Neural crest cell (in vitro differentiated cells): Measurements from ENCODE around the gene ERRFI1. TPM values are rescaled to one million over a fixed set of nuclear protein-coding genes. Genes with fewer than 3 reads are reported as not detected.

ENCODE experiments used
- DNase-seq: peaks from one replicate; pipeline ENCODE4 v3.0.0; 2021; ENCODE audit warnings: low read depth, mixed read lengths, low spot score
- H3K27ac Mint-ChIP-seq: one replicate; pipeline ENCODE4 v1.8.0; 2021; ENCODE audit warnings: mild to moderate bottlenecking, mixed read lengths; ENCODE audit not compliant: unreplicated experiment
- H3K27me3 Mint-ChIP-seq: 2 replicates; pipeline ENCODE4 v1.8.0; 2021; ENCODE audit warnings: low read depth, mild to moderate bottlenecking, mixed read lengths
- H3K36me3 Mint-ChIP-seq: 2 replicates; pipeline ENCODE4 v1.8.0; 2021; ENCODE audit warnings: low read depth, mild to moderate bottlenecking, mixed read lengths
- H3K4me1 Mint-ChIP-seq: 2 replicates; pipeline ENCODE4 v1.8.0; 2021; ENCODE audit warnings: mixed read lengths
- H3K4me3 Mint-ChIP-seq: one replicate; pipeline ENCODE4 v1.8.0; 2021; ENCODE audit warnings: mild to moderate bottlenecking, mixed read lengths
- H3K9me3 Mint-ChIP-seq: 2 replicates; pipeline ENCODE4 v1.8.0; 2021; ENCODE audit warnings: mixed read lengths
- total RNA-seq: library from RNA; stranded (reverse); gene quantifications from 2 replicates; pipeline ENCODE4 v1.2.1, GENCODE V29; 2021
- TF ChIP-seq, protein P1 (sequence below): fragments of 200-600 bp; sonication (generic); conservative IDR thresholded peaks from 2 replicates; pipeline ENCODE4 v1.5.0; 2021; ENCODE audit warnings: antibody characterized with exemption, mild to moderate bottlenecking

ERRFI1 gene
- total RNA-seq, 1 donor from 2014 or later: 23.3 TPM

DNA sequence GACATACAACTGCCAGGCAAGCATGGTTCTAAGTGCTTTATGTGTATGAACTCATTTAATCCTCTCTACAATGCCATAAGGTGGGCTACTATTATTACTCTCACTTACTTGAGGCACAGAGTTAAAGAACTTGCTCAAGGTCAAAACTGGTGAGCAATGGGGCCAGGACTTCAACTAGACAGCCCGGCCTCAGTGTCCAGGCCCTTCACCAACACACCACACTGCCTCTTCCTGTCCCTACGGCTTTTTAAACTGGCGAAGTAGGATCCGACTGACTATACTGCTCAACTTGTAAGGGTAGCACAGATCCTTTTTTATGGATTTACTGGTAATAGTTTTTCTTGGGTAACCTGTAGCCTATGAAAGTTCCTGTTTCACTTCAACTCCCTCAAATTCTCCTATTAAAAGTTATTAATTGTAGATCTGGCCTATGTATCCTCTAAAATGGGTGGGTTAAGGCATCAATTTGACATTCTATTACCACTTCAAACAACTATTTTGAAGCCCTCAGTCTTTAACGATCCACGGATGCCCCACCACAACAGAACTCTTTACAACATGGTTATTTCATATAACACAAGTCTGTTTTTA lies 4.3 kb downstream of the ERRFI1 start:
- Mint-ChIP-seq H3K4me1 (peaks cover 88% of the 10 kb centered on the region), H3K36me3 (no peaks in the 10 kb centered on the region), H3K9me3 (no peaks in the 10 kb centered on the region), H3K4me3 (peak overlapping the region; percentile 59), H3K27ac (no peak overlapping the region), H3K27me3 (peaks cover 2% of the 10 kb centered on the region)
- TF ChIP-seq, protein P1, sequence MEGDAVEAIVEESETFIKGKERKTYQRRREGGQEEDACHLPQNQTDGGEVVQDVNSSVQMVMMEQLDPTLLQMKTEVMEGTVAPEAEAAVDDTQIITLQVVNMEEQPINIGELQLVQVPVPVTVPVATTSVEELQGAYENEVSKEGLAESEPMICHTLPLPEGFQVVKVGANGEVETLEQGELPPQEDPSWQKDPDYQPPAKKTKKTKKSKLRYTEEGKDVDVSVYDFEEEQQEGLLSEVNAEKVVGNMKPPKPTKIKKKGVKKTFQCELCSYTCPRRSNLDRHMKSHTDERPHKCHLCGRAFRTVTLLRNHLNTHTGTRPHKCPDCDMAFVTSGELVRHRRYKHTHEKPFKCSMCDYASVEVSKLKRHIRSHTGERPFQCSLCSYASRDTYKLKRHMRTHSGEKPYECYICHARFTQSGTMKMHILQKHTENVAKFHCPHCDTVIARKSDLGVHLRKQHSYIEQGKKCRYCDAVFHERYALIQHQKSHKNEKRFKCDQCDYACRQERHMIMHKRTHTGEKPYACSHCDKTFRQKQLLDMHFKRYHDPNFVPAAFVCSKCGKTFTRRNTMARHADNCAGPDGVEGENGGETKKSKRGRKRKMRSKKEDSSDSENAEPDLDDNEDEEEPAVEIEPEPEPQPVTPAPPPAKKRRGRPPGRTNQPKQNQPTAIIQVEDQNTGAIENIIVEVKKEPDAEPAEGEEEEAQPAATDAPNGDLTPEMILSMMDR: no peak
- no peak for DNase-seq

DNA sequence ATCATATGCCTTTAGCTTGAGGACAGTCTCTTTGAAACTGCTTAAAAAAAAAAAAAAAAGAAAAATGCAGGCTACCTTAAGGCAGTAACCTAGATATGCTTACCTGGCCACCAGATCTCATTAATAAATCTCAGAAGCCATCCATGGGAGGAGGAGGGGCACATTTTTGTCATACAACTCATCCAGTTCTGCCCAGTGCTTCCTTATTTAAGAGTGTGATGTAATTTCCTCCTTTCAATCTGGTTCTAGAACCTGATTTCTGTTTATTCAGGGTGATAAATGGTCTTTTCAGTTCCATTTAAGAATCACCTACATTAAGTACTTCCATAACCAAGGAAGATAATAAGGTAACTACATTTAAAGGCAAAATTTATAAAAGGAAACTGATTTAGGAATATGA lies 6.1 kb downstream of the ERRFI1 start:
- Mint-ChIP-seq H3K27me3 (no peaks in the 10 kb centered on the region), H3K36me3 (no peaks in the 10 kb centered on the region), H3K9me3 (no peaks in the 10 kb centered on the region), H3K4me1 (peaks cover 98% of the 10 kb centered on the region), H3K27ac (no peak overlapping the region), H3K4me3 (no peak overlapping the region)
- no peak for DNase-seq
- TF ChIP-seq, protein P1: no peak

DNA sequence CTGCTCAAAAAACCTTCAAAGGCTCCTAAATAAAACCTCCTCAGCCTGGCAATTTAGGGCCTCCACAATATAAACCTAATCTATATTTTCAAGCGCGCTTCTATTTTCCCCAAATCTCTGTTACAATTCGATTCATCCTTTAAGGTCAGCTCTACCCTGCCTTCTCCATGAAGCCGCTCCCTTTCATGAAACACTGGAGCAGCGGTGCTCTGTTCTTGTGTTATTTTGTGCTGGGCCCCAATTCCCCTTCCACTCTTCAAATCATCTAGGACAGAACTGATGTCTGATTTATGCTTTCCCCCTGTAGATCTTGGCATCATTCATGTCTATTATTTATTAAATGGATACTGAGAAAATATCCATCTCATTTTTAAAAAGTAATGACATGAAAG lies 6.9 kb downstream of the ERRFI1 start:
- H3K9me3 Mint-ChIP-seq: no peaks in the 10 kb centered on the region
- H3K4me1 Mint-ChIP-seq: peaks cover 94% of the 10 kb centered on the region
- no peaks in the 10 kb centered on the region for H3K36me3 Mint-ChIP-seq
- H3K27me3 Mint-ChIP-seq: no peaks in the 10 kb centered on the region
- H3K4me3 Mint-ChIP-seq: peak overlapping the region; percentile 79
- peak overlapping the region; percentile 91 for H3K27ac Mint-ChIP-seq
- TF ChIP-seq, protein P1: no peak
- DNase-seq: no peak

DNA sequence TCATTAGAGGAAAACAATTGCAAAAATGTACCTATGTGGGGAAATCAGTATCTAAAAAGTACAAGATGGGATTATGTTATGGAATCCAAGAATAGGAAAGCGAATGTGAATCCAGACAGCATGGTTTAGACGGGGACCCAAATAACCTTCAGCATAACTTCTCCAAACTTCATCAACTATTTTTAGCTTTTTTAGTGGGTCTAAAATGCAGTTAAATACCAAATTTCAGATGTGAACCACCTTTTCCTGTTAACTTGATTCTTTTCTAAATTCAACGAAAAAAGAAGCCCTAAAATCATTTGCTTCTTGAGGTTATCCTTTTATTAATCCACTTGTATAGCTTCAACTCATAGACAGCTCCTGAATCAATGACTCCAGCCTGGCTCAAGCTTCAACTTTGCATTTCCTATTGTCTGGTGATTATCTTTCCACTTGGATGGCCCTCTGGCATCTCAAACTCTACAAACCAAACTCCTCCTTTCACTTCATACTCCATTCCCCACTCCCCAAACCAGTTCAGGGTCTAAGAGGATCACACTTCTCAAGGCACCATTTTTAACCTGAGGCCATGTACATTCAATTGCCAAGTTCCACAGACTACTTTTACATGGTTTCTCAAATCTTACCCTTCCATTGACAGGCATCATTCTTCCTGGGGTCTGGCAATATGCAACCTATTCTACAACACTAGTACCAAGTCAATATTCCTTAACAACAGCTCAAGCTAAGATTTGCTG lies 7.4 kb downstream of the ERRFI1 start:
- Mint-ChIP-seq H3K4me3 (peak overlapping the region; percentile 79), H3K4me1 (peaks cover 88% of the 10 kb centered on the region), H3K27me3 (no peaks in the 10 kb centered on the region), H3K36me3 (no peaks in the 10 kb centered on the region), H3K27ac (peak overlapping the region; percentile 91), H3K9me3 (no peaks in the 10 kb centered on the region)
- TF ChIP-seq, protein P1: no peak
- no peak for DNase-seq

DNA sequence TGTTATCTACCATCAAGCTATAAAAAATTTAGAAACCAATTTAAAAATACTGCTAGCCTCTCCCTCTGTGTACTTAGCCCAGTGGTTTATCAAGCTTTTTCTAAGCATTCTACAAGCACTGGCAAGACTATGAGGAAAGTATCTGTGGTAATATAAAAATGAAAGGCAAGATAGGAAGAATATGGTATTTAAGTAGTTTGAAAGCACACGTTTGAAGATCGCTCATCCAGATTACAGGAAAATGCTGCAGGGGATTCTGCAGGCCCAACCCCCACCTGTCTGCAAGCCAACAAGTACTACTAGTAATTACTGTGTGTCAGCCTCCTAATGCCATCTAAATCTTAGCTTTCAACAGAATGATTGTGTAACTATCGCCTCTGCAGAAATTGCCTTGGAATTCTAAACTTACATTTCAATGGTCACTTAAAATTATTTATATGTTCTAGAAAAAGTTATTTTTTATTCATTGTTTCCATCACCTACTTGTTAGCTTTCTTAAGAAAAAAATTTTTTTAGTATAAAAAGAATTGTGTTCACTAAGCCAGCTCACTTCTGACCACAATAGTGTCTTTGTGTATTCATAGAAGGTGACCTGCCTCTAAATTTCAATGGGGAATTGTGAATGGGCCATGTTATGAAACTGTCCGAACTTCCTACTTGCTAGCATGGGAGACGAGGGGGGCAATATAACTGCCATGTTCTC lies 8.5 kb downstream of the ERRFI1 start:
- Mint-ChIP-seq H3K4me1 (peaks cover 78% of the 10 kb centered on the region), H3K36me3 (no peaks in the 10 kb centered on the region), H3K27ac (peak overlapping the region; percentile 76), H3K27me3 (no peaks in the 10 kb centered on the region), H3K9me3 (no peaks in the 10 kb centered on the region), H3K4me3 (peak overlapping the region; percentile 79)
- DNase-seq: no peak
- TF ChIP-seq, protein P1: no peak
